DND-41 (cell line): ENCODE data around the gene ZNF519.

Source experiments
- ATAC-seq: fragments of 200-7000 bp; cut with Tn5 transposase; 3 replicates; pipeline ENCODE4 v1.9.1; 2021; ENCODE audit warnings: low read depth; ENCODE audit not compliant: insufficient read depth
- DNase-seq: peaks from one replicate; pipeline ENCODE4 v3.0.0-alpha.2; 2020
- H2AFZ ChIP-seq: 2 replicates; pipeline ENCODE4 v1.6.0; 2012; ENCODE audit warnings: low read depth, low read length
- H3K27ac ChIP-seq: 2 replicates; pipeline ENCODE4 v1.5.1; 2012; ENCODE audit warnings: low read length, inconsistent platforms
- H3K27me3 ChIP-seq: fragments of 200-600 bp; sonication (generic); 2 replicates; pipeline ENCODE4 v1.6.0; 2012; ENCODE audit warnings: low read length, mild to moderate bottlenecking, inconsistent platforms; ENCODE audit not compliant: insufficient read depth, poor library complexity
- H3K36me3 ChIP-seq: 2 replicates; pipeline ENCODE4 v1.5.1; 2012; ENCODE audit warnings: low read length, inconsistent platforms; ENCODE audit not compliant: insufficient read depth
- H3K4me1 ChIP-seq: 2 replicates; pipeline ENCODE4 v1.5.1; 2012; ENCODE audit warnings: mild to moderate bottlenecking, low read length; ENCODE audit not compliant: insufficient read depth
- H3K4me2 ChIP-seq: 2 replicates; pipeline ENCODE4 v1.6.0; 2012; ENCODE audit warnings: mild to moderate bottlenecking, moderate library complexity, low read length, inconsistent platforms; ENCODE audit not compliant: insufficient read depth
- H3K4me3 ChIP-seq, 2 experiments: fragments of 200-600 bp in 1 of 2; shearing (Covaris generic) in 1 of 2; 2 replicates each; pipeline ENCODE4 v1.5.1; 2012 to 2016; ENCODE audit warnings: inconsistent platforms in 2 of 2, low read length in 2 of 2, mild to moderate bottlenecking in 2 of 2, low read depth in 1 of 2, moderate library complexity in 1 of 2
- H3K79me2 ChIP-seq: 2 replicates; pipeline ENCODE4 v1.6.0; 2012; ENCODE audit warnings: low read length, inconsistent platforms; ENCODE audit not compliant: insufficient read depth
- H3K9ac ChIP-seq: 2 replicates; pipeline ENCODE4 v1.6.0; 2012; ENCODE audit warnings: low read depth, mild to moderate bottlenecking, inconsistent platforms, low read length, moderate library complexity
- H3K9me3 ChIP-seq: 2 replicates; pipeline ENCODE4 v1.5.1; 2012; ENCODE audit warnings: low read length, moderate library complexity, mild to moderate bottlenecking, inconsistent platforms; ENCODE audit not compliant: insufficient read depth, severe bottlenecking
- H4K20me1 ChIP-seq: 2 replicates; pipeline ENCODE4 v1.6.0; 2012; ENCODE audit warnings: low read length; ENCODE audit not compliant: insufficient read depth
- CTCF ChIP-seq: IDR thresholded peaks from 2 replicates; pipeline ENCODE4 v1.5.1; 2012; ENCODE audit warnings: borderline replicate concordance, low read length, moderate library complexity, mild to moderate bottlenecking; ENCODE audit not compliant: poor library complexity, severe bottlenecking; ENCODE audit errors: extremely low read depth
- EZH2 ChIP-seq: IDR thresholded peaks from 3 replicates; pipeline ENCODE4 v1.6.1; 2012; ENCODE audit warnings: borderline replicate concordance, low read depth, mild to moderate bottlenecking, moderate library complexity, low read length, inconsistent platforms; ENCODE audit not compliant: severe bottlenecking

ZNF519 gene

DNA sequence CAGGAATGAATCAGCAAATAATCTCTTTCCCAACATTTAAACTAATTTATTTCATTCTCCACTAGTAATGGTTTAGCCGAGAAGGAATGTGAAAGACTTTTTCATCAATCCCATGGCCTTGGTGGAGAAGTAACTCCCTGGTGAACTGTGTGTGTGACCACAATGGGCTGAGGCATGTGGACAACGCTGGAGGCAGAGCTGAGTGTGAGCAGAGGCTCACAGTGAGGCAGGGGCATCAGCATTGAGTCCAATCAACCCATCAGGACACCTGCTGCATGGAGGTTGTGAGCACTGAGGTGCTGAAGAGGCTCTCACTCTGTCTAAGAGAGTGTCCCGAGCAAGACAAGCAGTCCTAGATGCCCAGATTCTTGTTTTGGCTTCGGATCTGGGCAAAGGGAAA, 78.6 kb downstream of the ZNF519 start:
- DNase-seq, result no peak
- H3K27ac ChIP-seq, result no peak overlapping the region
- H4K20me1 ChIP-seq, result no peaks in the 10 kb centered on the region
- H3K4me2 ChIP-seq, result no peak overlapping the region
- H3K9ac ChIP-seq, result no peak overlapping the region
- H3K79me2 ChIP-seq, result no peaks in the 10 kb centered on the region
- H2AFZ ChIP-seq, result no peak overlapping the region
- no peak for TF ChIP-seq CTCF
- TF ChIP-seq EZH2, result no peak
- peaks cover 3% of the 10 kb centered on the region for H3K9me3 ChIP-seq
- H3K36me3 ChIP-seq, result no peaks in the 10 kb centered on the region
- no peaks in the 10 kb centered on the region for H3K27me3 ChIP-seq
- no peaks in the 10 kb centered on the region for H3K4me1 ChIP-seq
- ATAC-seq, result no peak
- H3K4me3 ChIP-seq, result no peak overlapping the region
